Stimulated activated naive CD8-positive, alpha-beta T cell treated with anti-CD3 and anti-CD28 coated beads, Interleukin-15, amount 100 ng/mL, for 72 hours (primary cell): ENCODE results near the gene C10orf105.

Experiments
- ATAC-seq: fragments of 150-1000 bp; cut with Tn5 transposase; 2 replicates; pipeline ENCODE4 v1.10.0; 2021; ENCODE audit warnings: mild to moderate bottlenecking, moderate library complexity
- DNase-seq, 2 donors: peaks; one replicate each; pipeline ENCODE4 v3.0.0; 2021 to 2022
- H3K27ac Mint-ChIP-seq, 2 donors: one replicate each; pipeline ENCODE4 v1.8.0; 2022; ENCODE audit warnings: mild to moderate bottlenecking in 2 of 2, mixed read lengths in 2 of 2, moderate library complexity in 2 of 2
- H3K27me3 Mint-ChIP-seq: one replicate; pipeline ENCODE4 v1.8.0; 2022; ENCODE audit warnings: mixed read lengths
- H3K4me1 Mint-ChIP-seq: one replicate; pipeline ENCODE4 v1.8.0; 2022; ENCODE audit warnings: mild to moderate bottlenecking, mixed read lengths
- H3K4me3 Mint-ChIP-seq, 2 donors: one replicate each; pipeline ENCODE4 v1.8.0; 2022; ENCODE audit warnings: mild to moderate bottlenecking in 2 of 2, mixed read lengths in 2 of 2, moderate library complexity in 1 of 2
- H3K9me3 Mint-ChIP-seq, 2 donors: one replicate each; pipeline ENCODE4 v1.8.0; 2022; ENCODE audit warnings: mixed read lengths in 2 of 2

C10orf105 gene

GRCh38 chr10:71754562-71754961 lies 35.0 kb upstream of the C10orf105 start:
- Mint-ChIP-seq H3K4me1 (peaks cover 99% of the 10 kb centered on the region), H3K4me3 (no peak overlapping the region), H3K27ac (peak overlapping the region in 1 of 2 donors; percentile 87), H3K9me3 (no peaks in the 10 kb centered on the region), H3K27me3 (no peaks in the 10 kb centered on the region)
- DNase-seq = no peak
- ATAC-seq = no peak

- Mint-ChIP-seq H3K27me3 (no peaks in the 10 kb centered on the region), H3K4me1 (peaks cover 100% of the 10 kb centered on the region), H3K9me3 (no peaks in the 10 kb centered on the region), H3K4me3 (no peak overlapping the region), H3K27ac (peak overlapping the region; percentile 63 to 94)
- ATAC-seq = no peak
- DNase-seq = no peak
Observed at GRCh38 chr10:71753960-71754505, 34.5 kb upstream of the C10orf105 start.

- Mint-ChIP-seq H3K27ac (peak overlapping the region; percentile 32 to 63), H3K9me3 (no peaks in the 10 kb centered on the region), H3K4me1 (peaks cover 100% of the 10 kb centered on the region), H3K27me3 (no peaks in the 10 kb centered on the region), H3K4me3 (peak overlapping the region in 1 of 2 donors; percentile 25)
- ATAC-seq (no peak), DNase-seq (no peak)
Observed at GRCh38 chr10:71753091-71753959, 33.7 kb upstream of the C10orf105 start.

- ATAC-seq (no peak), DNase-seq (no peak)
- peak overlapping the region; percentile 25 to 32 for H3K4me3 Mint-ChIP-seq
- peaks cover 100% of the 10 kb centered on the region for H3K4me1 Mint-ChIP-seq
- peak overlapping the region; percentile 32 to 55 for H3K27ac Mint-ChIP-seq
- no peaks in the 10 kb centered on the region for H3K27me3 Mint-ChIP-seq
- no peaks in the 10 kb centered on the region for H3K9me3 Mint-ChIP-seq
Observed at GRCh38 chr10:71752391-71753090, 33.0 kb upstream of the C10orf105 start.

- Mint-ChIP-seq H3K9me3 (no peaks in the 10 kb centered on the region), H3K27me3 (no peaks in the 10 kb centered on the region), H3K4me1 (peaks cover 100% of the 10 kb centered on the region), H3K4me3 (no peak overlapping the region), H3K27ac (no peak overlapping the region)
- no peak for DNase-seq
- no peak for ATAC-seq
Observed at GRCh38 chr10:71751515-71752224, 32.1 kb upstream of the C10orf105 start.

GRCh38 chr10:71750986-71751385 lies 31.4 kb upstream of the C10orf105 start:
- Mint-ChIP-seq H3K9me3 (no peaks in the 10 kb centered on the region), H3K27me3 (no peaks in the 10 kb centered on the region), H3K4me1 (peaks cover 100% of the 10 kb centered on the region), H3K4me3 (peak overlapping the region; percentile 54 to 67), H3K27ac (peak overlapping the region; percentile 84 to 93)
- DNase-seq (no peak), ATAC-seq (no peak)

GRCh38 chr10:71750124-71750841 lies 30.7 kb upstream of the C10orf105 start:
- Mint-ChIP-seq H3K9me3 (no peaks in the 10 kb centered on the region), H3K27ac (peak overlapping the region; percentile 84 to 98), H3K4me1 (peaks cover 100% of the 10 kb centered on the region), H3K27me3 (no peaks in the 10 kb centered on the region), H3K4me3 (peak overlapping the region; percentile 54 to 67)
- ATAC-seq (no peak), DNase-seq (no peak)

- H3K4me1 Mint-ChIP-seq = peaks cover 100% of the 10 kb centered on the region
- no peaks in the 10 kb centered on the region for H3K27me3 Mint-ChIP-seq
- DNase-seq (no peak), ATAC-seq (no peak)
- H3K9me3 Mint-ChIP-seq = no peaks in the 10 kb centered on the region
- H3K4me3 Mint-ChIP-seq = peak overlapping the region; percentile 79 to 87
- H3K27ac Mint-ChIP-seq = peak overlapping the region; percentile 97 to 98
Observed at GRCh38 chr10:71749396-71749795, 29.8 kb upstream of the C10orf105 start.

- DNase-seq = peak; percentile 70 to 91
- H3K27ac Mint-ChIP-seq = peak overlapping the region; percentile 97 to 98
- peak overlapping the region; percentile 79 to 87 for H3K4me3 Mint-ChIP-seq
- ATAC-seq = peak; percentile 91
- no peaks in the 10 kb centered on the region for H3K27me3 Mint-ChIP-seq
- peaks cover 100% of the 10 kb centered on the region for H3K4me1 Mint-ChIP-seq
- H3K9me3 Mint-ChIP-seq = no peaks in the 10 kb centered on the region
Observed at GRCh38 chr10:71748671-71749191, 29.2 kb upstream of the C10orf105 start.

GRCh38 chr10:71747551-71748523 lies 28.3 kb upstream of the C10orf105 start:
- H3K9me3 Mint-ChIP-seq = peaks cover 0 to 6% of the 10 kb centered on the region in 2 donors
- H3K4me1 Mint-ChIP-seq = peaks cover 100% of the 10 kb centered on the region
- peak overlapping the region; percentile 79 to 87 for H3K4me3 Mint-ChIP-seq
- DNase-seq (no peak), ATAC-seq (no peak)
- H3K27ac Mint-ChIP-seq = peak overlapping the region; percentile 97 to 98
- H3K27me3 Mint-ChIP-seq = no peaks in the 10 kb centered on the region

GRCh38 chr10:71747039-71747531 lies 27.5 kb upstream of the C10orf105 start:
- DNase-seq (no peak), ATAC-seq (no peak)
- Mint-ChIP-seq H3K4me1 (peaks cover 100% of the 10 kb centered on the region), H3K27ac (peak overlapping the region; percentile 97 to 98), H3K4me3 (peak overlapping the region; percentile 79 to 87), H3K9me3 (peaks cover 5 to 13% of the 10 kb centered on the region in 2 donors), H3K27me3 (no peaks in the 10 kb centered on the region)

- DNase-seq = no peak
- peaks cover 100% of the 10 kb centered on the region for H3K4me1 Mint-ChIP-seq
- H3K27me3 Mint-ChIP-seq = no peaks in the 10 kb centered on the region
- peak overlapping the region; percentile 79 to 87 for H3K4me3 Mint-ChIP-seq
- no peak for ATAC-seq
- peak overlapping the region; percentile 97 to 98 for H3K27ac Mint-ChIP-seq
- H3K9me3 Mint-ChIP-seq = peaks cover 5 to 19% of the 10 kb centered on the region in 2 donors
Observed at GRCh38 chr10:71746344-71747037, 26.9 kb upstream of the C10orf105 start.

GRCh38 chr10:71745664-71746250 lies 26.2 kb upstream of the C10orf105 start:
- H3K27ac Mint-ChIP-seq = peak overlapping the region; percentile 89 to 95
- ATAC-seq (no peak), DNase-seq (no peak)
- H3K27me3 Mint-ChIP-seq = no peaks in the 10 kb centered on the region
- H3K4me1 Mint-ChIP-seq = peaks cover 100% of the 10 kb centered on the region
- peak overlapping the region in 1 of 2 donors; percentile 26 for H3K4me3 Mint-ChIP-seq
- H3K9me3 Mint-ChIP-seq = peaks cover 5 to 21% of the 10 kb centered on the region in 2 donors
